HG02759 (cell line): Measurements from ENCODE around the gene IFI44.

Source experiments
- ATAC-seq: cut with Tn5 transposase; IDR thresholded peaks from one replicate; pipeline ENCODE4 v1.9.1; 2021; ENCODE audit warnings: mild to moderate bottlenecking, moderate library complexity; ENCODE audit not compliant: unreplicated experiment

IFI44 gene

DNA sequence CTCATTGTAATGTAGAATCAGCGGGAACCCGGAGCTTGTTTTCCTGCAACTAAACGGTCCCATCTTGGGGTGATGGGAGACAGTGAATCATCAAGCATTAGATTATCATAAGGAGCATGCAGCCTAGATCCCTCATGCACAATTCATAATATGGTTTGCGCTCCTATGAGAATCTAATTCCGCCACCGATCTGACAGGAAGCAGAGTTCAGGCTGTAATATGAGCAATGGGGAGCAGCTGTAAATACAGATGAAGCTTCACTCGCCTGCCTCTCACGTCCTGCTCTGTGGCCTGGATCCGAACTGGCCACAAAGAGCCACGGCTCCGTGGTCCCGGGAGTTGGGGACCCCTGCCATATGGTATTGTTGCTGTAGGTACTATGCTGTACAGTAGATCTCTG is 1.6 kb downstream of the IFI44 start:
- peak; percentile 25 for ATAC-seq

DNA sequence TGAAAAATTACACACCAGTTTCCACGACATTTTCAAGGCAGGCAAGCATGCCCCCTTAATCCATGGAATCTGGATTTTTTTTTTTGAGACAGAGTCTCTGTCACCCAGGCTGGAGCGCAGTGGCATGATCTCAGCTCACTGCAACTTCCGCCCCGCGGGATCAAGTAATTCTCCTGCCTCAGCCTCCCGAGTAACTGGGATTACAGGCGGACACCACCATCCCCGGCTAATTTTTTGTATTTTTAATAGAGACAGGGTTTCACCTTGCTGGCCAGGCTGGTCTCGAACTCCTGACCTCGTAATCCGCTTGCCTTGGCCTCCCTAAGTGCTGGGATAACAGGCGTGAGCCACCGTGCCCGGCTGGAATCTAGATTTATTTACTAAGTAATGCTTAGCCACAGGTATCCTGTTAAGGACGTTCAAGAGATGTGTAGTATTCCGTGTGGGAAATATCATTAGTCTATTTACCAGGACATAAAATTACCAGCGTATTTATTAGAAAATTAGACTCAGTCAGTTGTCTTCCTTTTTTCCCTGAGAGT is 2.5 kb downstream of the IFI44 start:
- ATAC-seq, result no peak

DNA sequence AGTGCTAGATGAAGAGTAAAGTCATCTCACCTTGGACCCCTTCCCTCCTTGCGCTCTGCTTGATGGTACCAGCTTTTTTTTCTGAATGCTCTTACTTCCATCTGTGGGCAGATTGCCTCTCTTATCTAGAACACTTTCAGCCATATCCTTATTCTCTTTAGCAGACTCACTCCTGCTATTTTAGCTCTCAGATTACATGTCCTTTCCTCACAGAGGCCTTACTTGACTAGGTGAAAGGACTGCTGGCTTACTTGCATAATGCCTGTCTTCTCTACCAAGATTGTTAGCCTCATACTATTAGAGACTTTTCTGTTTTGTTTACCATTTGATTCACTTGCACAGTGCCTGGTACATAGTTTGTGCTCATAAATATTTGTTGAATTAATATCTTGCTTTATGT is 9.3 kb downstream of the IFI44 start:
- no peak for ATAC-seq

DNA sequence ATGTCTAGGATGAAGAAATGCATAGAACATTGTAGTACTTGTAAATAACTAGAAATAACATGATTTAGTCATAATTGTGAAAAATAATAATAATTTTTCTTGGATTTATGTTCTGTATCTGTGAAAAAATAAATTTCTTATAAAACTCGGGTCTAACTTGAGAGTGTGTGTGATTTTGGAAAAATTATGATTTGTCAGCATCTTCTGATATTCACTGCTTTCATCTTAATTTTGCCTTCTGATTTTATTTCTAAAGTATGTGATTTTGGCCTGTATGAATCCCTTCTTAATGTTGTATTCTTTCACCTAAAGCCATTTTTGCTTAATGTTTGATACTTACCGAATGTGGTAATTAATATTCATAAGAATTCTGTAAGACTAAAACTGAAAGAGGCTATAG is 14.3 kb downstream of the IFI44 start:
- no peak for ATAC-seq

DNA sequence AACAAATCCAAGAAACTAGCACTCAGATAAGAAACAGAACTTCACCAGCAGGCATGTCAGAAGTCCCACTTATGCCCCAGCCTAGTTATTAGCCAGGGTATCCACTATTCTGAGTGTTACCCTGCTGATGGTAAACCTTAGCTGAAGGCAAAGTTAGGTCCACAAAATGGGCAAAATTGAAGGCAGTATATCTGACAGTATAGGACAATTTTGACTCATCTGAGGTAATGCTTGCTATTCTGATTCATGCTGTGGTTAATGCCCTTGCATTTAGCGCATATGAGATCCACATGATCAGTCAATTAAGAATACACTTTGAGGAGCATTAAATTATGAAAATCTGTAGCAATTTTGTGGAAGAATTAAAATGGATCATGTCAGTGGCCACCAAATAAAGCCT is 15.1 kb downstream of the IFI44 start:
- ATAC-seq, result peak; percentile 49

DNA sequence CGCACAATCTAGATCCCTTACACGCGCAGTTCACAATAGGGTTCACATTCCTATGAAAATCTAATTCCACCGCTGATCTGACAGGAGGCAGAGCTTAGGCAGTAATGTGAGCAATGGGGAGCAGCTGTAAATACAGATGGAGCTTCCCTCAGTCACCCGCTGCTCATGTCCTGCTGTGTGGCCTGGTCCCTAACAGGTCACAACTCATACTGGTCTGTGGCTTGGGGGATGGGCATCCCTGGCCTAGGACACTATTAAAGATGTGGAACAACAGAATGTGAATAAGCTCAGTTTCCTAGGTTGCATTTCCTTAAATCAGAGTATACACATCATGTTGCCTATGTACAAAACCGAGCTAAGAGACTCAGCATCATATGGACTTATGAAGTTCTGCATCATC is 16.2 kb downstream of the IFI44 start:
- ATAC-seq, result no peak

DNA sequence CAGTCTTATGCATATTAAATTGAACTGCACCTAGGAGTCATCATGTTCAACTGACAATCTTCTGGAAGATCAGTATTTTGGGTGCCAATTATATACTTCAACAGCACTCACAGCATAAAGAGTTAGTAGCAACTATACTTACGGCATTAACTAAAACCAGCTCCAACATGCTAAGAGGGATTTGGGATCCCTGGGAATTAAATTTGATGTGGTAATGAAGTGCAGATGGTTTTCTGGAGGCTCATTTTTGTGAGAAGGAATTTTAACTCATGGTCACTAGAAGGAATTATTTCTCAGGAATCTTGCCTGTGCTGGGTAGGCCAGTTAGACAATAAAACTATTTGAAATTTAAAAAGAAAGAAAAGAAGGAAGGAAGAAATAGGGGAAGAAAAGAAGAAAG is 18.3 kb downstream of the IFI44 start:
- no peak for ATAC-seq

DNA sequence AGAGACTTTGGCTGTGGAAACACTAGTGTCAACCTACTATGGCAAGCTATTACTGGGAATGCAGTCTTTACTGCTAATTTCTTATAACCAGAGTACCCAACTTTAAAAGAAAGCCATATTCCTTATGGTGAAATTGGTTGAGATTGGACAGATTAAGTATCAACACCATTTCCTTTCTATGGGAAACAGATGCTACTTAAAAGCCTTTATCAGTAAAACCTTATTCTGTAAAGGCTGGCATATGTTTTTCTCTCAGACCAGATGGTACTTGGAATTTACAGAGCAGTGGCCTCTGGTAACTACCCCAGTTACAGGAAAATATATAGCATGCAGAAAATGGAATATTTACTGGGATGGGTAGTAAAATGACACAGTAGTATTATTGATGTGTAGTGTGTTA is 18.8 kb downstream of the IFI44 start:
- no peak for ATAC-seq

DNA sequence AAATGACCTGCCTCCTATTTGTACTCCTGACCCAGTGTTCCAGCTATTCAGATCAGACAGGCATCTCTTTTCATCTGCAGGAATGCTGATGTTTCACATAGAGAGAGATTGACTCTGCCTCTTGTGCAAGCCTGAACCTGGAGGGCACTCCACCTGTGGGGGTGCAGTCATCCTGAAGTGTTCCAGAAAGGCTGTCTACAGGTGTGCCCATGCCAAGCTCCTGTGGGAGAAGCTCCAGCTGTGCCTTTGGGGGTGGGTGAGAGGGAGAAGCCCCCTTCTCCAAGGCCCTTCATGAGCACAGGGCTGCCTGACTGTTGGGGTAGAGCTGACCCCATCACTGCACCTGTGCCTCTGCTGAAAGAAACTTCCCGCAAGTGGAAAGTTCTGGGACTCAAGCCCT is 22.8 kb downstream of the IFI44 start:
- no peak for ATAC-seq

DNA sequence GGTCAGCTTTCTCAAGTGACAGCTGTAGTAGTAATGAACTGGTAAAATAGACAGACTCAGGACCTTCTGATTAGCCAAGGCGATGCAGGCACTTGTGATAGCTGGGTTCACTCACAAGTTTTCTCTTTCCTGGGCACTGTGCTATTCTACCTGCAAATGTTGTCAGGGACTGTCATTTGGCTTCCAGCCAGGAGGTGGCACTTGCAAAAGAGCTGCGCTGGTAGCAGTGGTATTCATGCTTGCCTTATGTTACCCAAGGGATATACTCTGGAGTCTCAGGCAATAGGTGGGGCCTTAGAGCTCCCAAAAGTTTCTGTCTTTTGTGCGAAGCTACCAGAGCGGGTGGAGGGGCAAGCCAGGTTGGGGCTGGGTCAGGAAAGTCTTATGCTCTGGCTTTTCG is 23.5 kb downstream of the IFI44 start:
- peak; percentile 51 for ATAC-seq

DNA sequence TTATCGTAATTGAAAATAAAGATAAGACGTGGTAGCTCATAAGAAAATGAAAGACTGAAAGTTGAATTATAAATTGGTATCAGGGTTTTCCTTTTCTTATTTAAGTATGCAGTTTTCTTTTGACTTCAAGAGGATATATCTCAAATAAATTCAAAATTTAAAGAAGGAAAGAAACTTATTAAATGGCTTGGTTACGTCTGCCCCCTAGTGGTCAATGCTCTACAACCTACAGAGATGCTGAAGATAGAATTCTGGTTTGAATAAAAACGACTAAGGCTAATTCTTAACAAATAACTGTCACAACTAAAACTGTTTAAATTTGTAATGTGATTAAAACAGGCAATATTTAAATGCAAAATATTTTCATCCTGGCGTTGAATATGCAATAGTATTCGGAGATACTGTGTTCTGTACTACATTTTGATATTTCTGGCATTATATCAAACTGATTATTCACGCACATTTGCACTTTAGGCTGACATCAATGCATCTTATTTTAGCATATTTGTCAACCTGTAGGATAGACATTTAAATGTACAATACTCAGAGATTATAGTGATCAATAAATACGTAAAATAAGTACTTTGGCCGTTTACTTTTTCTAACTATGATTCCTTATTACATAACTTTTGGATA is 26.8 kb downstream of the IFI44 start:
- no peak for ATAC-seq

DNA sequence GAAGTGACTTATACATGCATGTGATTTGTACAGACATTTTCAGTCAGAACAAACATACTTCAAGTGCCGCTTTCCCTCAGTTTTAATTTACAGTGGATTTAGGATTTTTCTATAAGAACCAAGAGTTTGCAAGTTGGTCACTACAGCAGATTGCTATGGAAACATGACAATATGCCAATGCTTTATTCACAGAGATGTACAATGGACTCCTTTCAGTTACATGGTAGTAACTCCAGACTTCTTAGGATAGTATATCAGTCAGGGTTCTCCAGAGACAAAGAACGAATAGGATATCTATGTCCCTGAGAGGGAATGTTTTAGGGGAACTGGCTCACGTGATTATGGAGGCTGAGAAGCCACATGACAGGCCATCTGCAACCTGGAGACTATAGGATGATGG is 27.4 kb downstream of the IFI44 start:
- no peak for ATAC-seq

DNA sequence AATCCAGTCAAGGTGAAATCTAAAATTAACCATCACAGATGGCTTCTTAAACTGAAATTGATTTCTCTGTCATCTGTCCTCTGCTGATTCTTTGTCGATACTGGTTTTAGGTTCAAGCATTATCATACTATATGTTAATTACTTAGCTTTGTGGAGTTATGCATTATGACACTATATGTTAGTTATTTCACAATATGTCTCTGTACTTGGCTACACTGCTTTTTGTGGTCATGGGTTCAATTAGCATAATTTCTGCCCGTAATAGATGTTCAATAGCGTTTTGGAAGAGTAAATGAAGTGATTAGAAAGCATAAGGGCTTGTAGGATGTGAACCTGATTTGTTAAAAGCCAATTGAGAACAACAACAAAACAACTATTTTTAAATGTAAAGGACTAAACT is 28.2 kb downstream of the IFI44 start:
- ATAC-seq, result no peak

DNA sequence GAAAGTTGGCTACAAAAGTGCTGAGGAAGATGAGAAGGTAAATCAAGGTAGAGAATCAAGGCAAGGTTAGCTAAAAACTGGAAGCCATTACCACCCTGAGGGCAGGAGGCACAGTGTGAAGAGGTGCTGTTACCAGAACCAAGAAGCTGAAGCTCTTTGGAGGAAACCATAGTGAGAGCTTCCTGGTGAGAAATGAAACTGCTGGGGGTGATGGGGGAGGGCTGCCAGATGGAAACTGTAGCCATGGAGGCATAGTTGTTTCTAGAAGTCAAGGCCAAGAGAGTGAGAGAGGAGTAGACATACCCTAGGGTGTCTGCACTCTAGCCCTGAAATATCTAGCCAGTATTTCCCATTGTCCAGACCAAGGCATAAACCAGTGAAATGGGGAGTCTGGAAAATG is 28.7 kb downstream of the IFI44 start:
- peak; percentile 78 for ATAC-seq

DNA sequence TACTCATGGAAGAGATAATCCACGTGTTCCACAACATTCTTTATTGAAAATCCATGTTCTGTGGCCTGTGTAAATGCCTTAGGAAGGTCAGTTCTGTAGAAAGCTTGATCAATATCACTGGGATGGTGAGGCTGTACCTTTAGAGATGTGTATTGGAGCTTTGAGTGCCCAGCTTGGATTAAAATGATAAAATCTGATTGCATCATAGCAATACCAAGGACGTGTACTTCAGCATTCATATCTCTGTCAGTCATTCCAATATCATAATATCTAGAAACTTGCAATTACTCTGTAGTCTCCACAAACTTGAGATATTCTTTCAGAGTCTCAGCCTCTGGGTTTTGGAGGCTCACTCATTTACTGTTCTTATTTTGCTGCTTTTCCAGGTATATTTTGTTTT is 31.6 kb downstream of the IFI44 start:
- no peak for ATAC-seq

DNA sequence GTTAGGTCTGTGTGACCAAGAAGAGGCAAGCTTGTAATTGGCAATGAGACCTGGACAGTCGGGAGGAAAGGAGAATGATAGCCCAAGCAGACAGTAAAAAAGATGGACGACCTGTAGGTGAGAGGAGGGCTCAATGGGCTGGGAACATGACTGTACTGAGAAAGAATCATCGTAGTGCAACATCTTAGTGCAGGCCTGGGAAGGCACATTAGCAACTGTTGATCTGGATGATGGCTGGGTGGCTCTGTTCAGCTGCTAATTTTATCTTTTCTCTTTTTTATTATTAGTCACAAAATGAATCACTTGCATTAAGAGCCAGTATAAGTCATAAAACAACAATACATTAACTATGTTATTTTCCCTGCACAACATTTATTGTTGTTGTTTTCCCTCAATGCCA is 32.9 kb downstream of the IFI44 start:
- ATAC-seq, result no peak

DNA sequence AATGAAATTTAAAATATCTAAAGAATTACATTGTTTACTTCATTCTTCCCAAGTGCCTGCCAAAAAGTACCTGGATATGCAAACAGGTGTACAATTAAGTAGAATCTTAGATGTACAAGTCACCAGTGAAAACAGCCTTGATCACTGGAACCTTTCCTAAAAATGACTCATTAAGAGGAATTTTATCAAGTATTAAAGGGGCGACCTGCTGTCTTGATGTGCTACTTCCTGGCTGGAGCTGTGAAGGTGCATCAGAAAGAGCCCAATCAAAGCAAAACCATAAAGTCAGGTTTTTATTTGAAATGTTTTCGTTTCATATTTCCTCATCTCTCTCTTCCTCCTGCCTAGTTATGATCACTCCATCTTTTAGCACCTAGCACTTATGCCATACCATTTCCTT is 33.4 kb downstream of the IFI44 start:
- no peak for ATAC-seq

DNA sequence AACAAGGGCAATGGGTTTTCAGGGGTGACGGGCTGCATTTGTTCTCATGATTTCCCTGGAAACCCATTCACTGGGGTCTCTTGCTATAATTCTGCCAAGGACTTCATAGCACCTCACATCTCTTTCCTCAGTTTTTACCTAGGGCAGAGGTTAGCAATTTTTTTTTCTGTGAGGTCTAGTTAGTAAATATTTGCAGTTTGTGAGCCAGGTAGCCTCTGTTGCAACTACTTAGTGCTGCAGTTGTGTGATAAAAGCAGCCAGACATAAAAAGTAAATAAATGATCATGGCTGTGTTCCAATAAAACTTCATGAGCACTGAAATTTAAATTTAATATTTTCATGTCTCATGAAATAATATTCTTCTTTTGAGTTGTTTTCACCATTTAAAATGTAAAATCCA is 37.7 kb downstream of the IFI44 start:
- ATAC-seq, result no peak

DNA sequence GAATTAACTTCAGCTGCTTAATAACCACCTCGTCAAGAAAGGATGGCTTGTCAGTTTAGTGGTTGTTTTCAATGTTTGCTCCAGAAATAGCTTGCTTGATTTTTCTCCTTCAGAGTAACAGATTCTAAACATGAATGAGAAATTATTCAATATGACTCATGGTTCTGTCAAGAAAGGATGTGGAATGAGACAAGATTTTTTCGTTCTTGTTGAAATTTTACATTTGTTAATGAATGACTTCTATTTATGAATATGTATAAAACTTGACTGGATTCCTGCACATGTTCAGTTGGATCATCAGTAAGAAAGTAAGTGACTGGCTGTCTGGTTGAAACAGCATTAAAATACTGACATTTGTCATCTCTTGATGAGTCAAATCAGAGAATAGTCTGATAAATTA is 38.3 kb downstream of the IFI44 start:
- ATAC-seq, result peak; percentile 32

DNA sequence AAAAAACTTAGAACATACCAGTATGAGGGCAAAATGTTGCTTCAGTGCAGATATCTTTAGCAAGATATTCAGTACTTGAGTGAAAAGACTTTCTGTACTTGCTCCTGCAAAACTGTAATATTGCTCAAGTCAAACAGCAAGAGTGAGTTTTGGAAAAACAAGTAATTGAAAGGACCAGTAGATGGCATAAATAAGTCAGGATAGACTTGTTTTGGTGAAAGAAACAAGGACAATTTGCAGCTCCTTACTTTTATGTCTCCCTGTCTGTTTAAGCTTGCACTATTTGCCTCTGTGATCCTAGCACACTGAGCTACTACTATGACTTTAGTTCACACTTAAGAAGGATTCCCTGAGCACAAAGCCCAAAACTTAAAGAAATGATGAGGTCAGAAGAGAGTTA is 39.1 kb downstream of the IFI44 start:
- ATAC-seq, result no peak

DNA sequence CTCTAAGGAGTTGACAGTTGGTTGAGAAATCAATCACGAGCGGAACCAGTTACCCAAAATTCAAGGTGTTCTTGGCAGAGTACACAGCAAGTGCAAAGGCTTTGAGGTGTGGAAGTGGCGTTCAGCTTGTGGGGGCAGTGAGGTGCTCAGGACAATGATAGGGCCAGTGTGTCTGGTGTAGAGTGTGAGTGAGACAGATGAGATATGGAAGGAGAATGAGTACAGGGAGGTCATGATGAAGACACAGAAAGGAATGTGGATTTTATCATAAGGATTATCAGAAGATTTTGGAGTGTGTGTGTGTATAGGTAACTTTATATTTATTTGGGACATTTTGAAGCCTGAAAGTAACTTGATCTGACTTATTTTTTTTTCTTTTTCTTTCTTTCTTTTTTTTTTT is 40.9 kb downstream of the IFI44 start:
- no peak for ATAC-seq

DNA sequence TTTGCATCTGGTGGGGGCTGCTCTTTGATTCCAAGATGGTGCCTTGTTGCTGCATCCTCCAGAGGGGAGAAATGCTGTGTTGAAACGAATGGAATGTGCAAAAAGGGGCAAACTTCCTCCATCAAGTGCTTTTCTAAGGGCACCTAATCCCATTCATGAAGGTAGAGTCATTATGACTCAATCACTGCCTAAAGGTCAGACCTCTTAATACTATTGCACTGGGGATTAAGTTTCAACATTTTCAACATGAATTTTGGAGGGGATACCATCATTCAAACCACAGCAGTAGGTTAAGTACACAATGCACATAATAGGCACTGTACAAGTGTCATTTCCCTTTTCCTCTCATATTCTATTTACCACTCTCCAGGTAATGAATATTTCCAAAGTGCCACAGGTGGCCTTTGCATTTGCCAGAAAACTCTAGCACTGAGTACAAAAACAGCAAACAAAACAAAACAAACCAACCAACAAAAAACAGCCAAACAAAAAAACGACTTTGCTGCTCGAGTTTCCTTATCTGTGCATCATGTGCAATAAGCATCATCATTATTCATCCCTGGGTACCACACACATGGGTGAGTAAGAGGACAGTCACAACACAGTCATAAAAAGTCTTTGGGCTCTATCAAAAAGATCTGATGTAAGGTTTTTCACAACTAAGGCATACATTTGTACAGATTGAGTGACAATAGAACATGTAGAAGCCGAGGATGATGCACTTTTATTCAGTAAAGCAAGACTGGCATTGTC is 42.5 kb downstream of the IFI44 start:
- ATAC-seq, result no peak

DNA sequence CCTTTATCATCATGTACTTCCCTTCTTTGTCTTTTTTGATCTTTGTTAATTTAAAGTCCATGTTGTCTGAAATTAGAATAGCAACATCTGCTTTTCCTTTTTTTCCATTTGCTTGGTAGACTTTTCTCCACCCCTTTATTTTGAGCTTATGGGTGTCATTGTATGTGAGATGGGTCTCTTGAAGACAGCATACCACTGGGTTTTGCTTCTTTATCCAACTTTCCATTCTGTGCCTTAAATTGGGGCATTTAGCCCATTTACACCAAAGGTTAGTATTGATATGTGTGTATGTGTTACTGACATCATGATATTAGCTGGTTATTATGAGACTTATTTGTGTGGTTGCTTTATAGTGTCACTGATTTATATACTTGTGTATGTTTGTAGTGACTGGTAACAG is 50.2 kb downstream of the IFI44 start:
- no peak for ATAC-seq
